GM21367 (cell line): Measurements from ENCODE around the gene RTN4RL1.
"Not testable (repeated sequence)": the region's sequence is repeated elsewhere in the genome, so short reads cannot be mapped to it uniquely, and the experiment has no call there.

ENCODE experiments used
- ATAC-seq: cut with Tn5 transposase; IDR thresholded peaks from one replicate; pipeline ENCODE4 v1.9.1; 2021; ENCODE audit not compliant: unreplicated experiment

The RTN4RL1 gene

GRCh38 chr17:2025622-2026309 lies 632 bp upstream of the RTN4RL1 start:
- no peak for ATAC-seq

GRCh38 chr17:2024572-2025219 lies 438 bp downstream of the RTN4RL1 start:
- ATAC-seq: no peak

GRCh38 chr17:2023692-2024571 lies 1.2 kb downstream of the RTN4RL1 start:
- no peak for ATAC-seq

GRCh38 chr17:2023256-2023655 lies 1.9 kb downstream of the RTN4RL1 start:
- no peak for ATAC-seq

- no peak for ATAC-seq
Measured at GRCh38 chr17:2022647-2023240, 2.4 kb downstream of the RTN4RL1 start.

GRCh38 chr17:2020721-2021120 lies 4.4 kb downstream of the RTN4RL1 start:
- ATAC-seq: no peak

GRCh38 chr17:2019723-2020122 lies 5.4 kb downstream of the RTN4RL1 start:
- ATAC-seq: no peak

- no peak for ATAC-seq
Measured at GRCh38 chr17:2018716-2019510, 6.2 kb downstream of the RTN4RL1 start.

GRCh38 chr17:2017274-2017941 lies 7.7 kb downstream of the RTN4RL1 start:
- ATAC-seq: no peak

GRCh38 chr17:2016494-2016893 lies 8.6 kb downstream of the RTN4RL1 start:
- ATAC-seq: no peak

GRCh38 chr17:2015314-2015713 lies 9.8 kb downstream of the RTN4RL1 start:
- no peak for ATAC-seq

GRCh38 chr17:2013994-2014317 lies 11.2 kb downstream of the RTN4RL1 start:
- ATAC-seq: no peak

- not testable (repeated sequence) for ATAC-seq
Measured at GRCh38 chr17:2013220-2013993, 11.7 kb downstream of the RTN4RL1 start.

- ATAC-seq: no peak
Measured at GRCh38 chr17:2012499-2012898, 12.6 kb downstream of the RTN4RL1 start.

GRCh38 chr17:2011411-2012371 lies 13.4 kb downstream of the RTN4RL1 start:
- no peak for ATAC-seq

GRCh38 chr17:2009737-2010136 lies 15.4 kb downstream of the RTN4RL1 start:
- no peak for ATAC-seq

- no peak for ATAC-seq
Measured at GRCh38 chr17:2008332-2009126, 16.6 kb downstream of the RTN4RL1 start.
